Astrocyte (in vitro differentiated cells and primary cell): ENCODE results near the gene DUSP5. TPM values are rescaled to one million over a fixed set of nuclear protein-coding genes. Genes with fewer than 3 reads are reported as not detected.

ENCODE experiments used
- DNase-seq: peaks from one replicate; pipeline ENCODE4 v3.0.0-alpha.2; 2010; ENCODE audit warnings: low read depth
- FAIRE-seq: peaks from 2 replicates; lab custom pipeline; 2011; peaks lifted over from hg19 to GRCh38; lab: Jason Lieb, UNC
- H2AFZ ChIP-seq: 2 replicates; pipeline ENCODE4 v1.6.0; 2012; ENCODE audit warnings: low read depth, low read length, inconsistent platforms
- H3K27ac ChIP-seq: 2 replicates; pipeline ENCODE4 v1.5.1; 2011; ENCODE audit warnings: low read depth, low read length, inconsistent platforms
- H3K27me3 ChIP-seq: 2 replicates; pipeline ENCODE4 v1.6.0; 2011; ENCODE audit warnings: low read length, inconsistent platforms; ENCODE audit not compliant: insufficient read depth
- H3K36me3 ChIP-seq: 2 replicates; pipeline ENCODE4 v1.5.1; 2011; ENCODE audit warnings: low read length, inconsistent platforms; ENCODE audit not compliant: insufficient read depth
- H3K4me1 ChIP-seq: 2 replicates; pipeline ENCODE4 v1.5.1; 2011; ENCODE audit warnings: low read length, inconsistent platforms; ENCODE audit not compliant: insufficient read depth
- H3K4me2 ChIP-seq: 2 replicates; pipeline ENCODE4 v1.6.0; 2012; ENCODE audit warnings: low read length, inconsistent platforms
- H3K4me3 ChIP-seq: 2 replicates; pipeline ENCODE4 v1.5.1; 2011; ENCODE audit warnings: low read depth, mild to moderate bottlenecking, low read length, inconsistent platforms; ENCODE audit not compliant: insufficient read depth
- H3K79me2 ChIP-seq: 2 replicates; pipeline ENCODE4 v1.6.0; 2012; ENCODE audit warnings: mild to moderate bottlenecking, low read length, inconsistent platforms; ENCODE audit not compliant: insufficient read depth
- H3K9ac ChIP-seq: 2 replicates; pipeline ENCODE4 v1.6.0; 2012; ENCODE audit warnings: mild to moderate bottlenecking, low read length, inconsistent platforms
- H3K9me3 ChIP-seq: 2 replicates; pipeline ENCODE4 v1.5.1; 2012; ENCODE audit warnings: low read depth, mild to moderate bottlenecking, low read length, inconsistent platforms; ENCODE audit not compliant: insufficient read depth
- H4K20me1 ChIP-seq: 2 replicates; pipeline ENCODE4 v1.6.0; 2012; ENCODE audit warnings: low read length, inconsistent platforms; ENCODE audit not compliant: insufficient read depth
- H3K27ac Mint-ChIP-seq: one replicate; pipeline ENCODE4 v1.8.0; 2021; ENCODE audit warnings: mild to moderate bottlenecking, mixed read lengths; ENCODE audit not compliant: unreplicated experiment
- H3K27me3 Mint-ChIP-seq: one replicate; pipeline ENCODE4 v1.8.0; 2021; ENCODE audit warnings: low read depth, mixed read lengths; ENCODE audit not compliant: unreplicated experiment
- H3K36me3 Mint-ChIP-seq: one replicate; pipeline ENCODE4 v1.8.0; 2021; ENCODE audit warnings: low read depth, mixed read lengths; ENCODE audit not compliant: unreplicated experiment
- H3K4me1 Mint-ChIP-seq: one replicate; pipeline ENCODE4 v1.8.0; 2021; ENCODE audit warnings: low read depth, mixed read lengths; ENCODE audit not compliant: unreplicated experiment
- H3K4me3 Mint-ChIP-seq: one replicate; pipeline ENCODE4 v1.8.0; 2021; ENCODE audit warnings: mild to moderate bottlenecking, moderate library complexity, mixed read lengths; ENCODE audit not compliant: unreplicated experiment
- H3K9me3 Mint-ChIP-seq: one replicate; pipeline ENCODE4 v1.8.0; 2021; ENCODE audit warnings: mild to moderate bottlenecking, mixed read lengths; ENCODE audit not compliant: unreplicated experiment
- EZH2 ChIP-seq: IDR thresholded peaks from 2 replicates; pipeline ENCODE4 v1.6.1; 2012; ENCODE audit warnings: mild to moderate bottlenecking, low read length, inconsistent platforms; ENCODE audit not compliant: insufficient read depth
- total RNA-seq: library from RNA; stranded (reverse); gene quantifications from 2 replicates; pipeline ENCODE4 v1.2.1, GENCODE V29; 2021
- TF ChIP-seq, protein P1 (sequence below): IDR thresholded peaks from 2 replicates; pipeline ENCODE4 v1.5.1; 2011; ENCODE audit warnings: low read depth, mild to moderate bottlenecking, inconsistent platforms, low read length, moderate library complexity; ENCODE audit not compliant: insufficient read depth

Gene DUSP5
- total RNA-seq, 1 donor from 2014 or later = 36.4 TPM

DNA sequence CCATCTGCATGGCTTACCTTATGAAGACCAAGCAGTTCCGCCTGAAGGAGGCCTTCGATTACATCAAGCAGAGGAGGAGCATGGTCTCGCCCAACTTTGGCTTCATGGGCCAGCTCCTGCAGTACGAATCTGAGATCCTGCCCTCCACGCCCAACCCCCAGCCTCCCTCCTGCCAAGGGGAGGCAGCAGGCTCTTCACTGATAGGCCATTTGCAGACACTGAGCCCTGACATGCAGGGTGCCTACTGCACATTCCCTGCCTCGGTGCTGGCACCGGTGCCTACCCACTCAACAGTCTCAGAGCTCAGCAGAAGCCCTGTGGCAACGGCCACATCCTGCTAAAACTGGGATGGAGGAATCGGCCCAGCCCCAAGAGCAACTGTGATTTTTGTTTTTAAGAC, 12.4 kb downstream of the DUSP5 start:
- H3K27me3 ChIP-seq = no peaks in the 10 kb centered on the region
- no peak overlapping the region for H3K4me2 ChIP-seq
- peaks cover 77% of the 10 kb centered on the region for H3K79me2 ChIP-seq
- TF ChIP-seq, protein P1, sequence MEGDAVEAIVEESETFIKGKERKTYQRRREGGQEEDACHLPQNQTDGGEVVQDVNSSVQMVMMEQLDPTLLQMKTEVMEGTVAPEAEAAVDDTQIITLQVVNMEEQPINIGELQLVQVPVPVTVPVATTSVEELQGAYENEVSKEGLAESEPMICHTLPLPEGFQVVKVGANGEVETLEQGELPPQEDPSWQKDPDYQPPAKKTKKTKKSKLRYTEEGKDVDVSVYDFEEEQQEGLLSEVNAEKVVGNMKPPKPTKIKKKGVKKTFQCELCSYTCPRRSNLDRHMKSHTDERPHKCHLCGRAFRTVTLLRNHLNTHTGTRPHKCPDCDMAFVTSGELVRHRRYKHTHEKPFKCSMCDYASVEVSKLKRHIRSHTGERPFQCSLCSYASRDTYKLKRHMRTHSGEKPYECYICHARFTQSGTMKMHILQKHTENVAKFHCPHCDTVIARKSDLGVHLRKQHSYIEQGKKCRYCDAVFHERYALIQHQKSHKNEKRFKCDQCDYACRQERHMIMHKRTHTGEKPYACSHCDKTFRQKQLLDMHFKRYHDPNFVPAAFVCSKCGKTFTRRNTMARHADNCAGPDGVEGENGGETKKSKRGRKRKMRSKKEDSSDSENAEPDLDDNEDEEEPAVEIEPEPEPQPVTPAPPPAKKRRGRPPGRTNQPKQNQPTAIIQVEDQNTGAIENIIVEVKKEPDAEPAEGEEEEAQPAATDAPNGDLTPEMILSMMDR = no peak
- TF ChIP-seq EZH2 = no peak
- peaks cover 25% of the 10 kb centered on the region for H3K4me1 ChIP-seq
- H3K4me3 Mint-ChIP-seq = no peak overlapping the region
- H3K27ac Mint-ChIP-seq = no peak overlapping the region
- no peak overlapping the region for H3K9ac ChIP-seq
- H3K27ac ChIP-seq = no peak overlapping the region
- no peak overlapping the region for H2AFZ ChIP-seq
- no peak for DNase-seq
- no peaks in the 10 kb centered on the region for H3K9me3 ChIP-seq
- H3K36me3 ChIP-seq = peaks cover 57% of the 10 kb centered on the region
- H3K4me3 ChIP-seq = no peak overlapping the region
- peaks cover 63% of the 10 kb centered on the region for H3K36me3 Mint-ChIP-seq
- H3K4me1 Mint-ChIP-seq = peaks cover 32% of the 10 kb centered on the region
- H3K27me3 Mint-ChIP-seq = no peaks in the 10 kb centered on the region
- peaks cover 4% of the 10 kb centered on the region for H3K9me3 Mint-ChIP-seq
- peaks cover 65% of the 10 kb centered on the region for H4K20me1 ChIP-seq
- FAIRE-seq = no peak

DNA sequence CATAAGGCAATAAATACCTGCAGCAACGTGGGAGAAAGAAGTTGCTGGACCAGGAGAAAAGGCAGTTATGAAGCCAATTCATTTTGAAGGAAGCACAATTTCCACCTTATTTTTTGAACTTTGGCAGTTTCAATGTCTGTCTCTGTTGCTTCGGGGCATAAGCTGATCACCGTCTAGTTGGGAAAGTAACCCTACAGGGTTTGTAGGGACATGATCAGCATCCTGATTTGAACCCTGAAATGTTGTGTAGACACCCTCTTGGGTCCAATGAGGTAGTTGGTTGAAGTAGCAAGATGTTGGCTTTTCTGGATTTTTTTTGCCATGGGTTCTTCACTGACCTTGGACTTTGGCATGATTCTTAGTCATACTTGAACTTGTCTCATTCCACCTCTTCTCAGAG, 13.0 kb downstream of the DUSP5 start:
- no peak overlapping the region for H3K4me3 ChIP-seq
- H3K4me2 ChIP-seq = no peak overlapping the region
- peaks cover 71% of the 10 kb centered on the region for H3K79me2 ChIP-seq
- H4K20me1 ChIP-seq = peaks cover 58% of the 10 kb centered on the region
- FAIRE-seq (no peak), DNase-seq (no peak)
- H3K27ac Mint-ChIP-seq = no peak overlapping the region
- H3K4me1 Mint-ChIP-seq = peaks cover 32% of the 10 kb centered on the region
- no peaks in the 10 kb centered on the region for H3K9me3 ChIP-seq
- peaks cover 4% of the 10 kb centered on the region for H3K9me3 Mint-ChIP-seq
- no peaks in the 10 kb centered on the region for H3K27me3 ChIP-seq
- no peak overlapping the region for H3K27ac ChIP-seq
- H3K4me1 ChIP-seq = peaks cover 25% of the 10 kb centered on the region
- no peak overlapping the region for H3K4me3 Mint-ChIP-seq
- H3K36me3 ChIP-seq = peaks cover 55% of the 10 kb centered on the region
- no peaks in the 10 kb centered on the region for H3K27me3 Mint-ChIP-seq
- no peak overlapping the region for H3K9ac ChIP-seq
- TF ChIP-seq EZH2 = no peak
- TF ChIP-seq, protein P1 = no peak
- no peak overlapping the region for H2AFZ ChIP-seq
- H3K36me3 Mint-ChIP-seq = peaks cover 59% of the 10 kb centered on the region

DNA sequence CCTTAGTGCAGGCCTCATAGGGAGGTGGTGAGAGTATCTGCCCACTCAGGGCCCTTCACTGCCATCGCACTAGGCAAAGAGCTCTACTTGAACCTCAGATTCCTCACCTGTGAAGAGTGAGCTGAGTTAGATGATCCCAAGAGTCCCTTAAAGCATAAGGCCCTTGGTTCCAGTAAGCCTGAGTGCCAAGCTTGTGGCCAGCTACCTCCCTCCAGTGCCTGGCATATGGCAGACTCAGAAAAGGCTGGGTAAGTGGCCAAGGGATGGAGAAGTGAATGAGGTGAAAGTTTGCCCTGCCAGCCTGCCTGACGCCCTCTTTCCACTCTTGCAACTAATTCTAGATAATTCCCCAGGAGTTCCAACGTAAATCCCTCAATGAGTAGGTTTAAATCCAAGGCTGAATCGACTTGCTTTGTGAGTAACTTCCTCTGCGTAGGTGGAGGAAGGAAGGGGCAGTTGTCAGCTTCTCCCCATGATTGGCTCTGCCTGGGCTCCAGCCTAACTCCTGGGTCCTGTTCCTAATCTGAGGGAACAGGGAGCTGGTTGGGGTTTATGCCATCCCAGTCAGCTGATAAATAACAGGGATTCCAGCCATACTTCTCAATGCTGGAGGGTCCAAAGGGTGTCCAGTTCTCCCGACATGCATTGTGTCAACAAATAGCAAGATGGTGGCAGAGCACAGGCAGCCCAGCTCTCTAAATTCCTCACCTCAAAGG, 14.2 kb downstream of the DUSP5 start:
- DNase-seq (peak; percentile 49), FAIRE-seq (no peak)
- Mint-ChIP-seq H3K27me3 (no peaks in the 10 kb centered on the region), H3K36me3 (peaks cover 48% of the 10 kb centered on the region), H3K4me1 (peaks cover 30% of the 10 kb centered on the region), H3K27ac (peak overlapping the region; percentile 75), H3K9me3 (peaks cover 3% of the 10 kb centered on the region), H3K4me3 (no peak overlapping the region)
- H3K4me1 ChIP-seq = peaks cover 25% of the 10 kb centered on the region
- TF ChIP-seq, protein P1 = no peak
- H3K27ac ChIP-seq = peak overlapping the region; percentile 74
- peak overlapping the region; percentile 68 for H3K4me2 ChIP-seq
- H3K4me3 ChIP-seq = no peak overlapping the region
- H3K36me3 ChIP-seq = peaks cover 47% of the 10 kb centered on the region
- H2AFZ ChIP-seq = no peak overlapping the region
- H3K79me2 ChIP-seq = peaks cover 59% of the 10 kb centered on the region
- peaks cover 47% of the 10 kb centered on the region for H4K20me1 ChIP-seq
- H3K27me3 ChIP-seq = no peaks in the 10 kb centered on the region
- H3K9ac ChIP-seq = peak overlapping the region; percentile 56
- H3K9me3 ChIP-seq = no peaks in the 10 kb centered on the region
